Keratinocyte (primary cell): ENCODE measurements around the gene RGSL1. TPM values are rescaled to one million over a fixed set of nuclear protein-coding genes. Genes with fewer than 3 reads are reported as not detected.

Experiments
- DNase-seq: peaks from one replicate; pipeline ENCODE4 v3.0.0-alpha.2; 2011; ENCODE audit warnings: low read depth, missing footprints, low spot score
- FAIRE-seq: peaks from 2 replicates; lab custom pipeline; 2011; peaks lifted over from hg19 to GRCh38; lab: Jason Lieb, UNC
- H2AFZ ChIP-seq: 2 replicates; pipeline ENCODE4 v1.6.0; 2012; ENCODE audit warnings: low read length, control low read depth, inconsistent platforms; ENCODE audit not compliant: control insufficient read depth
- H3K27ac ChIP-seq: 2 replicates; pipeline ENCODE4 v1.5.1; 2011; ENCODE audit warnings: low read length; ENCODE audit not compliant: control insufficient read depth, insufficient read depth
- H3K27me3 ChIP-seq: 3 replicates; pipeline ENCODE4 v1.6.0; 2011; ENCODE audit warnings: low read length; ENCODE audit not compliant: control insufficient read depth, insufficient read depth; ENCODE audit errors: extremely low read depth
- H3K36me3 ChIP-seq, 2 experiments: 2 replicates in 1 of 2; 3 replicates in 1 of 2; pipeline ENCODE4 v1.5.1; 2011; ENCODE audit warnings: low read length in 2 of 2, mild to moderate bottlenecking in 1 of 2; ENCODE audit not compliant: control insufficient read depth in 2 of 2, insufficient read depth in 2 of 2; ENCODE audit errors: extremely low read depth in 1 of 2
- H3K4me1 ChIP-seq: 3 replicates; pipeline ENCODE4 v1.5.1; 2011; ENCODE audit warnings: low read length; ENCODE audit not compliant: control insufficient read depth, insufficient read depth; ENCODE audit errors: extremely low read depth
- H3K4me2 ChIP-seq: 3 replicates; pipeline ENCODE4 v1.6.0; 2011; ENCODE audit warnings: low read depth, low read length; ENCODE audit not compliant: control insufficient read depth, insufficient read depth; ENCODE audit errors: extremely low read depth
- H3K4me3 ChIP-seq, 3 experiments: fragments of 200-600 bp in 1 of 3; sonication (generic) in 1 of 3; 2 replicates in 2 of 3; 3 replicates in 1 of 3; pipeline ENCODE4 v1.5.1; 2011 to 2016; ENCODE audit warnings: low read length in 3 of 3, mild to moderate bottlenecking in 3 of 3, control low read depth in 2 of 3, inconsistent platforms in 1 of 3, low read depth in 1 of 3, mixed read lengths in 1 of 3, mixed run types in 1 of 3, moderate library complexity in 1 of 3; ENCODE audit not compliant: control insufficient read depth in 2 of 3, insufficient read depth in 2 of 3; ENCODE audit errors: extremely low read depth in 1 of 3
- H3K79me2 ChIP-seq: 2 replicates; pipeline ENCODE4 v1.6.0; 2012; ENCODE audit warnings: low read length; ENCODE audit not compliant: control insufficient read depth, insufficient read depth
- H3K9ac ChIP-seq: 3 replicates; pipeline ENCODE4 v1.6.0; 2011; ENCODE audit warnings: low read length; ENCODE audit not compliant: control insufficient read depth, insufficient read depth; ENCODE audit errors: extremely low read depth
- H3K9me1 ChIP-seq: 3 replicates; pipeline ENCODE4 v1.6.0; 2011; ENCODE audit warnings: low read length; ENCODE audit not compliant: control insufficient read depth, insufficient read depth; ENCODE audit errors: extremely low read depth
- H3K9me3 ChIP-seq: 2 replicates; pipeline ENCODE4 v1.5.1; 2012; ENCODE audit warnings: low read depth, low read length; ENCODE audit not compliant: control insufficient read depth
- H4K20me1 ChIP-seq: 3 replicates; pipeline ENCODE4 v1.6.0; 2011; ENCODE audit warnings: low read length; ENCODE audit not compliant: control insufficient read depth, insufficient read depth; ENCODE audit errors: extremely low read depth
- CTCF ChIP-seq, 3 experiments: IDR thresholded peaks in 1 of 3; conservative IDR thresholded peaks in 1 of 3; optimal IDR thresholded peaks in 1 of 3; 2 replicates in 2 of 3; 3 replicates in 1 of 3; pipeline versions ENCODE3 to v1.5.1; 2011; ENCODE audit warnings: low read length in 3 of 3, mild to moderate bottlenecking in 3 of 3, moderate library complexity in 2 of 3, control low read depth in 1 of 3, inconsistent platforms in 1 of 3; ENCODE audit not compliant: insufficient read depth in 2 of 3; ENCODE audit errors: extremely low read depth in 1 of 3
- EZH2 ChIP-seq: IDR thresholded peaks from one replicate; pipeline ENCODE4 v1.6.1; 2012; ENCODE audit warnings: inconsistent platforms, mild to moderate bottlenecking, low read length, moderate library complexity
- dilution Hi-C: fragments of 300-500 bp; cut with MboI; formaldehyde crosslinking; loops from one replicate; pipeline ENCODE4 v1.7.0; 2020; ENCODE audit warnings: low sequenced_read_pairs; ENCODE audit not compliant: extremely low pct_ligation_motif_present
- polyA plus RNA-seq, 5 experiments: library from polyadenylated mRNA; depleted of rRNA in 3 of 5; stranded (reverse) in 3 of 5; stranded (forward) in 1 of 5; unstranded in 1 of 5; fragments of >200 nt; gene quantifications; 1 replicate in 1 of 5; 2 replicates in 3 of 5; 3 replicates in 1 of 5; pipeline versions ENCODE4 v1.2.1 to v1.2.3, GENCODE V29; 2011 to 2012; ENCODE audit warnings: missing spikeins in 2 of 5, low read depth in 1 of 5, low replicate concordance in 1 of 5

Gene RGSL1
- polyA plus RNA-seq, 1 donor (not counting 4 experiments of a cell fraction or from before 2014, with no cell fraction given): not detected

GRCh38 chr1:182413969-182414368 lies 36.0 kb upstream of the RGSL1 start:
- no peak overlapping the region for H3K9ac ChIP-seq
- DNase-seq: no peak
- H3K4me2 ChIP-seq: no peak overlapping the region
- H4K20me1 ChIP-seq: no peaks in the 10 kb centered on the region
- no peak overlapping the region for H3K27ac ChIP-seq
- dilution Hi-C loops: no loop called here
- TF ChIP-seq EZH2: no peak
- TF ChIP-seq CTCF (optimal IDR thresholded peaks at IDR 0.05 in 1 of 3, IDR thresholded peaks at IDR 0.05 in 1 of 3, conservative IDR thresholded peaks at IDR 0.05 in 1 of 3; ENCODE audit: extremely low read depth in 1 of 3, insufficient read depth in 2 of 3, low read length in 3 of 3): no peak
- no peaks in the 10 kb centered on the region for H3K36me3 ChIP-seq
- no peaks in the 10 kb centered on the region for H3K9me3 ChIP-seq
- no peaks in the 10 kb centered on the region for H3K79me2 ChIP-seq
- H2AFZ ChIP-seq: no peak overlapping the region
- no peaks in the 10 kb centered on the region for H3K4me1 ChIP-seq
- no peak overlapping the region for H3K4me3 ChIP-seq
- peaks cover 5% of the 10 kb centered on the region for H3K27me3 ChIP-seq
- H3K9me1 ChIP-seq: no peaks in the 10 kb centered on the region
- FAIRE-seq: no peak

- H2AFZ ChIP-seq: no peak overlapping the region
- H3K27me3 ChIP-seq: peaks cover 5% of the 10 kb centered on the region
- dilution Hi-C loops: no loop called here
- H3K79me2 ChIP-seq: no peaks in the 10 kb centered on the region
- no peaks in the 10 kb centered on the region for H3K9me1 ChIP-seq
- no peak overlapping the region for H3K4me3 ChIP-seq
- no peak overlapping the region for H3K4me2 ChIP-seq
- FAIRE-seq (no peak), DNase-seq (no peak)
- H3K36me3 ChIP-seq: no peaks in the 10 kb centered on the region
- TF ChIP-seq CTCF (optimal IDR thresholded peaks at IDR 0.05 in 1 of 3, IDR thresholded peaks at IDR 0.05 in 1 of 3, conservative IDR thresholded peaks at IDR 0.05 in 1 of 3; ENCODE audit: extremely low read depth in 1 of 3, insufficient read depth in 2 of 3, low read length in 3 of 3) (no peak), EZH2 (no peak)
- H4K20me1 ChIP-seq: no peaks in the 10 kb centered on the region
- H3K9me3 ChIP-seq: no peaks in the 10 kb centered on the region
- H3K9ac ChIP-seq: no peak overlapping the region
- H3K27ac ChIP-seq: no peak overlapping the region
- no peaks in the 10 kb centered on the region for H3K4me1 ChIP-seq
Measured at GRCh38 chr1:182415789-182416188, 34.2 kb upstream of the RGSL1 start.
